Measurements from ENCODE around the gene PHPT1. TPM values are rescaled to one million over a fixed set of nuclear protein-coding genes. Genes with fewer than 3 reads are reported as not detected.

Gene PHPT1
- total and polyA plus RNA-seq, 2 of the 8 experiments (the other 6 are each of a cell fraction or from before 2014, with no cell fraction given), result 109 to 226 TPM

DNA sequence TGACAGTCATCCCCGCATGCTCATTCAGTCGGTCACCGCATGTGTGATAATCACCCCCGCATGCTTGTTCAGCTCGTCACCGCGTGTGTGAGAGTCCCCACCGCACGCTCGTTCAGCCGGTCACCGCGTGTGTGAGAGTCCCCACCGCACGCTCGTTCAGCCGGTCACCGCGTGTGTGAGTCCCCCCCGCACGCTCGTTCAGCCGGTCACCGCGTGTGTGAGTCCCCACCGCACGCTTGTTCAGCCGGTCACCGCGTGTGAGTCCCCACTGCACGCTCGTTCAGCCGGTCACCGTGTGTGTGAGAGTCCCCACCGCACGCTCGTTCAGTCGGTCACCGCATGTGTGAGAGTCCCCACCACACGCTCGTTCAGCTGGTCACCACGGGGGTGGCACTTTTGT lies 40.6 kb downstream of the PHPT1 start (continued):
- TF ChIP-seq SIN3A (conservative IDR thresholded peaks at IDR 0.05 in 1 of 2, IDR thresholded peaks at IDR 0.05 in 1 of 2; ENCODE audit: low read depth in 1 of 2, low read length in 2 of 2) (no peak), RXRA (IDR thresholded peaks at IDR 0.05; ENCODE audit: insufficient read depth, low read depth, low read length) (no peak), JUND (IDR thresholded peaks at IDR 0.05; ENCODE audit: low read length) (no peak), HDAC2 (IDR thresholded peaks at IDR 0.05; ENCODE audit: borderline replicate concordance in 1 of 2, low read depth in 2 of 2, low read length in 2 of 2) (no peak), BACH1 (IDR thresholded peaks at IDR 0.05; ENCODE audit: low read length) (no peak), ZNF274 (IDR thresholded peaks at IDR 0.05; ENCODE audit: borderline replicate concordance, extremely low read depth, low read length) (no peak), SP2 (IDR thresholded peaks at IDR 0.05; ENCODE audit: low read length) (no peak), EP300 (IDR thresholded peaks at IDR 0.05; ENCODE audit: borderline replicate concordance in 1 of 2, low read depth in 2 of 2, low read length in 2 of 2) (no peak), BRCA1 (IDR thresholded peaks at IDR 0.05; ENCODE audit: low read depth, low read length) (no peak), MAFK (IDR thresholded peaks at IDR 0.05; ENCODE audit: low read depth, low read length) (no peak), SUZ12 (IDR thresholded peaks at IDR 0.05; ENCODE audit: low read length) (no peak), NRF1 (IDR thresholded peaks at IDR 0.05; ENCODE audit: low read depth, low read length) (no peak)
- TF ChIP-seq, protein P1, sequence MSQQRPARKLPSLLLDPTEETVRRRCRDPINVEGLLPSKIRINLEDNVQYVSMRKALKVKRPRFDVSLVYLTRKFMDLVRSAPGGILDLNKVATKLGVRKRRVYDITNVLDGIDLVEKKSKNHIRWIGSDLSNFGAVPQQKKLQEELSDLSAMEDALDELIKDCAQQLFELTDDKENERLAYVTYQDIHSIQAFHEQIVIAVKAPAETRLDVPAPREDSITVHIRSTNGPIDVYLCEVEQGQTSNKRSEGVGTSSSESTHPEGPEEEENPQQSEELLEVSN (IDR thresholded peaks at IDR 0.05), result no peak
